NCI-H1105 (cell line): ENCODE measurements around the gene SOX1.
A peak's percentile ranks its signal among the peaks of the same experiment; 100 is the strongest.

Experiments used
- DNase-seq: peaks from one replicate; lab custom pipeline; 2025; lab: John Stamatoyannopoulos, UW

SOX1 gene

GRCh38 chr13:112072534-112073244, 5.7 kb downstream of the SOX1 start:
- peak; percentile 99 for DNase-seq

GRCh38 chr13:112073245-112074138, 6.5 kb downstream of the SOX1 start:
- DNase-seq, result peak; percentile 90

- DNase-seq, result no peak
Measured at GRCh38 chr13:112074139-112074865, 7.4 kb downstream of the SOX1 start.

- DNase-seq, result no peak
Measured at GRCh38 chr13:112077729-112078128, 10.8 kb downstream of the SOX1 start.

GRCh38 chr13:112078216-112078615, 11.3 kb downstream of the SOX1 start:
- no peak for DNase-seq

GRCh38 chr13:112078879-112079531, 12.1 kb downstream of the SOX1 start:
- DNase-seq, result no peak

GRCh38 chr13:112079696-112080095, 12.7 kb downstream of the SOX1 start:
- no peak for DNase-seq

DNA sequence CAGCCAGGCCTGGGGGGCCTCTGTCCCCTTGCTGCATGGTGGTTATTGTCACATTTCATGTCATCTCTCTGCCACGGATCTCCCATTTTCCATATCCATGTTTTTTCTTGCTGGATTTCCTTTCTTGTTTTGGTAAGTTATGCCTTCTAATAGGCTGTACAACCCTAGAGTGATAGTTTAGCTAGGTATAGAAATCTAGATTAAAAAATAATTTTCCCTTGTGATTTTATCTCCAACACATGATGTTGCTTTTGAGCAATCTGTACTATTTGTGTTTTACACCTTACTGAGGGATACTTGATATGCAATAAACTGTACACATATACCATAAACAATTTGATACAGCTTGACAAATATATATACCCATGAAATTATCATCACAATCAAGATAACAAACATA, 17.0 kb downstream of the SOX1 start:
- no peak for DNase-seq

DNA sequence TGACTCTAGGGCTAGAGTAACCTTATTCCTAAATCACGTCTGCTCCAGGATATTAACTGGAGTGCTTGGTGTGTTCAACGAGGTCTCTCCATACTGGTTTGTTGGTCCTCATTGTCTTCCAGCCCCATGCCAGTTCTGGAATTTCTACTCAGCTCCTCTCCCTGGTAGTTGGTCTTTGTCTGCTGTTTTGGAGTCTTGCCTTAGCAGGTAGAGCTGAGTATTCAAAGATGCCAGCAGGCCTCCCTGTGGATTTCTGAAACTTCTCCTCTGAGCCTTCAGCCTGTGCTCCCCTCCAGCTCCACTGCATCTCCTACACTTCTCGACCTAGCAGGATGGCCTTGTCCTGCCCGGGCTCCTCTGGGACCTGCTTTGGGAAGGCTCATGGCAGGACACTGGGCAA, 25.5 kb downstream of the SOX1 start:
- DNase-seq, result no peak

DNA sequence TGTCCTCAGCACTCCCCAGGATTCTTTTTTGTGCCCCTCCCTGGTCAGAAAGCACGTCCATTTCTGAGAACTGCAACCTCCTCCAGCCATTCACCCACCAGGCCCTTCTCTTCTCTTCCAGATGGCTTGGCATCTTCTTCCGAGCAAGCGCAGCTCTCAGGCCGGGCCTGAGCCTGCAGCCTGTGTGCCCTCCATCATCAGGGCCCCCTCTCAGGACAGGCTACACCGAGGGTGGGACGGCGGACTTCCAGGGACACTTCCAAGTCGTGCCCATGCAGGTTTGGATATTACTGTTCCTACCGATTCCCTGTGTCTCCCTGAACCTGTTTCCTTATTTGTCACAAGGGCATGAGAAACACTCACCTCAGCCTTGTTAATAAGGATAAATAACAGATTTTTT, 28.4 kb downstream of the SOX1 start:
- no peak for DNase-seq

DNA sequence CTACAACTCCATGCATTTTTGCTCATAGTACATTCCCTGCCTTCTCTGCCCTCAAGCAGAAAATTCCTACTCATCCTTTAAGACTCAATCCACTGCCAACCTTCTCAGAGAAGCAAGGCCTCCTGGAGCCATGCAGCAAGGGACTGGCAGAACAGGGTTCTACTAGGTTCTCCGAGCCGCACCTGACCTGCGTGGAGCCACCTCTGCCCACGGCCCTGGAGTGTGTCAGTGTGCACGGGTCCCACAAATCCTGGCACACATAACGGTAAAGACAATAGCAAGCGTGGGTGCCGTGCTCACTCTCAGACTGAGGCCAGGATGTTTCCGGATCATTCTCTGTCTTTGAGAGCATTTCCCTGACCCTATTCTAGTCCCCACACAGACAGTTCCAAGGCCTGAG, 30.0 kb downstream of the SOX1 start:
- no peak for DNase-seq

- no peak for DNase-seq
Measured at GRCh38 chr13:112097770-112098169, 30.8 kb downstream of the SOX1 start.

- no peak for DNase-seq
Measured at GRCh38 chr13:112098699-112099098, 31.8 kb downstream of the SOX1 start.

- DNase-seq, result no peak
Measured at GRCh38 chr13:112101360-112101930, 34.5 kb downstream of the SOX1 start.

DNA sequence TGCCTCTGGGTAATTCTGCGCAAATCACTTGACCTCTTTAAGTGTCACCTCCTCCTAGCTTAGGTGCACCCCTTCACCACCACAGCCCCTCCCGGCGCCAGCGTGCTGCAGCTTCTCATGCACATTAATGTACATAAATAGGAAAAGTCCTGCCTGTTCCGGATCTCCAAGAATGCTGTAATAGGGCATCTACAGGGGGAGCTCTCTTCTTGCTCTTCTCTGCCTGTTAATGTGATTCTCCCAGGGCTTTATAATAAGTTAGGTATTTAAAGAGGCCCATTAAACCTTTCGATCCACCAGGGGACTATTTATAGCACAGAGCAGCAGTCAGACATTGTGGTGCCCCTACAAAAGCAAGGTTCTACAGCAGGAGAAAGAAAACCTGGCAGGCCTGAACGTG, 35.3 kb downstream of the SOX1 start:
- peak; percentile 44 for DNase-seq

DNA sequence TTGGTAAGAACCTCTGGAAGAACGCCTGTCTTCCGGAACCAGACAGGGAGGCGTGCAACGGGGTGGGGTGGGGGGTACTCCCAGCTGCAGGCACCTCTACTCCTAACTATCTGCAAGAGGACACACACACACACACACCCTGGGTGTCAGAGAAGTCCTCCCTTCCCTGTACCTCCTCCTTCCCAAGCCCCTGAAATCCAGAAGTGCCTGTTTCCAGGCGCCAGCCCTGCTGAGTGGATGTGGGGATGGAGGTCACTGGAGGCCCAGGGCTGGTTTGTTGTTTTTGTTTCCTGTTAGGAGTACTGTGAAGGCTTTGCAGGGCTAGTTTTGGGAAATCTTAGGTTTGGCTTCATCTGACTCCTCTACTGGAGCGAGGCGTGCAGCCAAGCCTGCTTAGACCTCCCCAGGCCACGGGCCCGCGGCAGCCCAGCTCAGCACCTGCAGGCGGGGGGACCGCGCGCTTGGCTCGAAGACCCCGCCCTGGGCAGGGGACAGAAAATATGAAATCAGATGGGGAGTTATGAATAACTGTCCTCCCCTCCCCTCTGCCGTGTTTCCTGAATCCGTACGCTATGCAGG, 36.4 kb downstream of the SOX1 start:
- DNase-seq, result no peak

DNA sequence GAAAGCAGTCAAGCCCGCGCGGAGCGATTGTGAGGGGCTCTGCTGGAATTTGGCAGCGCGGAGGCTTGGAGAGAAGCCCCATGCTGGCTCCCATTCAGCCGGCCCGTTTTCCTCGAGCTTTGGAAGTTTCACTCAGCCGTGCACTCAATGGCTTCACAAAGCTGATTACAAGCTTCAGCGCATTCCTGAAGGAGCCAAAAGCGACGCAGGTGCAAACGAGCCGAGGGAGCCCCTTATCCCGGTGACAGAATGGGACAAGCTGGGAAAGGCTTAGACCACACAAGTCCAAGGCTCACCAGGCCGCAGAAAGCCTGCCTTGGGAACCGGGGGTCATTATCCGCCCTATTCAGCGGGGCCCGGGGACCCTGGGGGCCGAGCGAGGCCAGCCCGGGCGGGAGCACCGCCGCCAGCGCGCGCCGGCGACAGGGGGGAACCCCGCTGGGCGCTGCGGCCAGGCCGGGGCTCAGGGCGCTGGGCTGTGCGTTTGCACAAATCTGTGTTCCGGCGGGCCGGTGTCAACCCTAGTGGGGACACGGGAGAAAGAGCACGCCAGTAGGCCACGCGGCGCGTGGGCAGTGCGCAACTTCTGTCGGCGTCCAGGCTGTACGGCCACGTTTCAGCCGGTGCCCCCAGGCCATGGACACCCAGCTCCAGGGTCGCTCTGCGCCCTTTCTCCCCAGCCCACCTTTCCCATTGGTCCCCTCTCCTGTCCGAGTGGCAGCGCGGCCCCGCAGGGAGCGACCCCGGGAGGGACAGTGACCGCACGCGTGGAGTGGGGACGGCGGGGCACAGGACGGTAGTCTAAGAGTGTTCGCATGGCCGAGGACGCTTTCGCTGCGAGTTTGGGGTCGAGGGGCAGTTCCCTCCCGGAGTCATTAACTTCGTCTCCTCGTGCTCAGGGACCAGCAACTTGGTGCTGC, 37.3 kb downstream of the SOX1 start:
- DNase-seq, result no peak

- DNase-seq, result no peak
Measured at GRCh38 chr13:112104881-112105234, 37.9 kb downstream of the SOX1 start.

GRCh38 chr13:112105244-112105681, 38.3 kb downstream of the SOX1 start:
- DNase-seq, result no peak

GRCh38 chr13:112105892-112106291, 38.9 kb downstream of the SOX1 start:
- no peak for DNase-seq
